HEK293T (cell line): ENCODE data around the gene CRNKL1.

Experiments used
- CTCF ChIA-PET: fragments of 350-600 bp; formaldehyde crosslinking; extraction: SDS; loops from one replicate; lab custom pipeline; 2021; ENCODE audit warnings: antibody characterized with exemption, inconsistent platforms; lab: Yijun Ruan, JAX
- POLR2A ChIA-PET: fragments of 350-600 bp; formaldehyde crosslinking; extraction: SDS; loops from one replicate; lab custom pipeline; 2020; ENCODE audit warnings: antibody characterized with exemption, inconsistent platforms; lab: Yijun Ruan, JAX
- DNase-seq: peaks from one replicate; pipeline ENCODE4 v3.0.0; 2012; ENCODE audit warnings: mixed read lengths; ENCODE audit errors: extremely low spot score
- ARNT ChIP-seq: fragments of 450-650 bp; IDR thresholded peaks from 2 replicates; pipeline ENCODE4 v1.6.1; 2017; ENCODE audit warnings: mild to moderate bottlenecking
- BHLHE40 ChIP-seq: fragments of 450-650 bp; IDR thresholded peaks from 2 replicates; pipeline ENCODE4 v1.6.1; 2016; ENCODE audit warnings: mild to moderate bottlenecking, moderate library complexity, borderline replicate concordance
- CTBP1 ChIP-seq: fragments of 450-650 bp; IDR thresholded peaks from 2 replicates; pipeline ENCODE4 v1.6.1; 2016; ENCODE audit warnings: borderline replicate concordance
- ELF4 ChIP-seq: fragments of 450-650 bp; IDR thresholded peaks from 2 replicates; pipeline ENCODE4 v1.6.1; 2017; ENCODE audit warnings: antibody characterized with exemption
- FOXA1 ChIP-seq: fragments of 450-650 bp; IDR thresholded peaks from 2 replicates; pipeline ENCODE4 v1.6.1; 2016; ENCODE audit warnings: mild to moderate bottlenecking
- FOXK2 ChIP-seq: fragments of 450-650 bp; IDR thresholded peaks from 2 replicates; pipeline ENCODE4 v1.6.1; 2016; ENCODE audit warnings: mild to moderate bottlenecking
- FOXM1 ChIP-seq: fragments of 450-650 bp; IDR thresholded peaks from 2 replicates; pipeline ENCODE4 v1.6.1; 2017; ENCODE audit warnings: mild to moderate bottlenecking, borderline replicate concordance
- HDGF ChIP-seq: fragments of 450-650 bp; IDR thresholded peaks from 2 replicates; pipeline ENCODE4 v1.6.1; 2017; ENCODE audit warnings: antibody characterized with exemption, borderline replicate concordance
- L3MBTL2 ChIP-seq: fragments of 450-650 bp; conservative IDR thresholded peaks from 2 replicates; pipeline ENCODE4 v1.6.1; 2016; ENCODE audit warnings: mild to moderate bottlenecking
- LEF1 ChIP-seq: fragments of 450-650 bp; IDR thresholded peaks from 2 replicates; pipeline ENCODE4 v1.6.1; 2017; ENCODE audit warnings: mild to moderate bottlenecking, borderline replicate concordance
- NFRKB ChIP-seq: fragments of 450-650 bp; IDR thresholded peaks from 2 replicates; pipeline ENCODE4 v1.6.1; 2016; ENCODE audit warnings: mild to moderate bottlenecking, moderate library complexity
- PKNOX1 ChIP-seq: fragments of 450-650 bp; IDR thresholded peaks from 2 replicates; pipeline ENCODE4 v1.6.1; 2016
- SP1 ChIP-seq: fragments of 450-650 bp; IDR thresholded peaks from 2 replicates; pipeline ENCODE4 v1.6.1; 2017
- SUZ12 ChIP-seq: fragments of 450-650 bp; IDR thresholded peaks from 2 replicates; pipeline ENCODE4 v1.6.1; 2016; ENCODE audit warnings: mild to moderate bottlenecking
- TARDBP ChIP-seq: fragments of 450-650 bp; IDR thresholded peaks from 2 replicates; pipeline ENCODE4 v1.6.1; 2016
- ZNF384 ChIP-seq: fragments of 450-650 bp; IDR thresholded peaks from 2 replicates; pipeline ENCODE4 v1.6.1; 2016

Gene CRNKL1

GRCh38 chr20:20070871-20071726 is 18.8 kb upstream of the CRNKL1 start:
- no peak for DNase-seq
- CTCF ChIA-PET: no interaction called here
- TF ChIP-seq FOXA1: no peak
- TF ChIP-seq HDGF: no peak
- no peak for TF ChIP-seq SP1
- TF ChIP-seq ELF4: no peak
- TF ChIP-seq NFRKB: no peak
- no peak for TF ChIP-seq ZNF384
- TF ChIP-seq CTBP1: no peak
- no peak for TF ChIP-seq LEF1
- POLR2A ChIA-PET: no interaction called here

- no peak for TF ChIP-seq NFRKB
- no peak for TF ChIP-seq BHLHE40
- TF ChIP-seq CTBP1: no peak
- TF ChIP-seq FOXK2: no peak
- TF ChIP-seq ELF4: no peak
- CTCF ChIA-PET: no interaction called here
- POLR2A ChIA-PET: no interaction called here
- DNase-seq: no peak
Observed at GRCh38 chr20:20065361-20065760, 13.1 kb upstream of the CRNKL1 start.

GRCh38 chr20:20063941-20064702 is 11.9 kb upstream of the CRNKL1 start:
- no peak for TF ChIP-seq CTBP1
- TF ChIP-seq HDGF: no peak
- DNase-seq: no peak
- CTCF ChIA-PET: no interaction called here
- POLR2A ChIA-PET: interaction anchor here (0.9 kb wide), 1 partner anchor 12 kb away, joined by 4 read pairs; the partner anchor contains the start of genes CFAP61 and CRNKL1

- TF ChIP-seq NFRKB (no peak), LEF1 (no peak)
- DNase-seq: no peak
- ChIA-PET CTCF (no interaction called here), POLR2A (no interaction called here)
Observed at GRCh38 chr20:20060234-20060998, 8.2 kb upstream of the CRNKL1 start.

- POLR2A ChIA-PET: interaction anchor here (1.1 to 1.4 kb wide), 3 partner anchors 12 to 41 kb away, joined by 3 to 4 read pairs (median 3); no protein-coding TSS in a partner anchor
- TF ChIP-seq HDGF: no peak
- TF ChIP-seq FOXM1: no peak
- TF ChIP-seq CTBP1: no peak
- TF ChIP-seq SUZ12: no peak
- no peak for TF ChIP-seq L3MBTL2
- TF ChIP-seq TARDBP: no peak
- TF ChIP-seq ZNF384: no peak
- TF ChIP-seq LEF1: no peak
- TF ChIP-seq FOXA1: no peak
- TF ChIP-seq ARNT: no peak
- no peak for TF ChIP-seq FOXK2
- TF ChIP-seq PKNOX1: no peak
- TF ChIP-seq NFRKB: no peak
- no peak for DNase-seq
Observed at GRCh38 chr20:20051767-20052073, 546 bp downstream of the CRNKL1 start.

GRCh38 chr20:20039752-20040387 is 12.4 kb downstream of the CRNKL1 start:
- DNase-seq: no peak
- TF ChIP-seq FOXA1 (no peak), TARDBP (no peak), FOXM1 (no peak), L3MBTL2 (no peak), NFRKB (no peak), ELF4 (no peak), PKNOX1 (no peak), SUZ12 (no peak), BHLHE40 (no peak), CTBP1 (no peak), ARNT (no peak), LEF1 (no peak), SP1 (no peak)
- ChIA-PET CTCF (no interaction called here), POLR2A (no interaction called here)

More at GRCh38 chr20:20051767-20052073, 546 bp downstream of the CRNKL1 start:
- CTCF ChIA-PET: no interaction called here
